ENCODE results near the gene LY6G6F.
A peak's percentile ranks its signal among the peaks of the same experiment; 100 is the strongest.

The LY6G6F gene

GRCh38 chr6:31676904-31677303 lies 29.8 kb upstream of the LY6G6F start:
- no peak for DNase-seq

GRCh38 chr6:31677955-31678354 lies 28.7 kb upstream of the LY6G6F start:
- DNase-seq = no peak

GRCh38 chr6:31680226-31681134 lies 26.2 kb upstream of the LY6G6F start, which contains the start of gene LY6G5C:
Gene LY6G5C (minus strand): TSS chr6:31681067. CDS start chr6:31680373, 694 bp downstream.
- peak; percentile 79 for DNase-seq

- peak; percentile 50 for DNase-seq
Observed at GRCh38 chr6:31681135-31681671, 25.5 kb upstream of the LY6G6F start.

- DNase-seq = no peak
Observed at GRCh38 chr6:31683591-31683990, 23.1 kb upstream of the LY6G6F start.

GRCh38 chr6:31686483-31686882 lies 20.2 kb upstream of the LY6G6F start:
- no peak for DNase-seq

GRCh38 chr6:31687321-31687720 lies 19.3 kb upstream of the LY6G6F start:
- DNase-seq = no peak

GRCh38 chr6:31687860-31688693 lies 18.6 kb upstream of the LY6G6F start:
- DNase-seq = no peak

- DNase-seq = no peak
Observed at GRCh38 chr6:31689249-31690110, 17.2 kb upstream of the LY6G6F start.

GRCh38 chr6:31690231-31691077 lies 16.2 kb upstream of the LY6G6F start:
- no peak for DNase-seq

GRCh38 chr6:31691078-31691463 lies 15.6 kb upstream of the LY6G6F start:
- no peak for DNase-seq

GRCh38 chr6:31691564-31692108 lies 15.0 kb upstream of the LY6G6F start:
- DNase-seq = no peak

GRCh38 chr6:31692353-31692752 lies 14.3 kb upstream of the LY6G6F start:
- no peak for DNase-seq

- DNase-seq = no peak
Observed at GRCh38 chr6:31692886-31693285, 13.8 kb upstream of the LY6G6F start.

- DNase-seq = no peak
Observed at GRCh38 chr6:31693535-31693934, 13.1 kb upstream of the LY6G6F start.

- peak; percentile 40 for DNase-seq
Observed at GRCh38 chr6:31697555-31697954, 9.1 kb upstream of the LY6G6F start.

- no peak for DNase-seq
Observed at GRCh38 chr6:31700740-31701401, 5.8 kb upstream of the LY6G6F start.

- no peak for DNase-seq
Observed at GRCh38 chr6:31701666-31702404, 4.8 kb upstream of the LY6G6F start.

- peak; percentile 49 for DNase-seq
Observed at GRCh38 chr6:31702405-31702818, 4.3 kb upstream of the LY6G6F start.

Measured in activated CD4-positive, alpha-beta T cell treated with anti-CD3 and anti-CD28 coated beads, Interleukin-2, Interleukin-6, amounts not matched to agents 100 ng/mL and 50 ng/mL, durations not matched to agents 16 hours and 8 hours (primary cell).